Renal cortical epithelial cell (primary cell): Measurements from ENCODE around the gene DNAH8. TPM values are rescaled to one million over a fixed set of nuclear protein-coding genes. Genes with fewer than 3 reads are reported as not detected.
A peak's percentile ranks its signal among the peaks of the same experiment; 100 is the strongest.

Experiments
- DNase-seq: peaks from one replicate; pipeline ENCODE4 v3.0.0-alpha.2; 2011; ENCODE audit warnings: low read depth
- total RNA-seq: library from RNA; depleted of rRNA; stranded (reverse); fragments of >200 nt; gene quantifications from 2 replicates; pipeline ENCODE4 v1.2.3, GENCODE V29; 2014

Gene DNAH8
- total RNA-seq, 1 donor from 2014 or later: under 0.01 TPM

DNA sequence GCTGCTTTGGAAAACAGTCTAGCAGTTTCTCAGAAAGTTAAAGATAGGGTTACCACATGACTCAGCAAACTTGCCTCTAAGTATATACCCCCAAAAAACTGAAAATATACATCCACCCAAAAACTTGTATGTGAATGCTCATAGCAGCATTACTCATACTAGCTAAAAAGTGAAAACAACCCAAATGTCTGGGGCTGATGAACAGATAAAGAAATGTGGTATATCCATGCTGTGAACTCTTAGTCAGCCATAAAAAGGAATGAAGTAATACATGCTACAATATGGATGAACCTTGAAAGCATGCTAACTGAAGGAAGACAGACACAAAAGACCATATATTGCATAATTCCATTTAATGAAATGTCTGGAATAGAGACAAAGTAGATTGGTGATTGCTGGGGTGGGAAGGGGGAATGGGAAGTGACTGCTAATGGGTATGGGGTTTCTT lies 253.6 kb downstream of the DNAH8 start:
- DNase-seq: no peak

DNA sequence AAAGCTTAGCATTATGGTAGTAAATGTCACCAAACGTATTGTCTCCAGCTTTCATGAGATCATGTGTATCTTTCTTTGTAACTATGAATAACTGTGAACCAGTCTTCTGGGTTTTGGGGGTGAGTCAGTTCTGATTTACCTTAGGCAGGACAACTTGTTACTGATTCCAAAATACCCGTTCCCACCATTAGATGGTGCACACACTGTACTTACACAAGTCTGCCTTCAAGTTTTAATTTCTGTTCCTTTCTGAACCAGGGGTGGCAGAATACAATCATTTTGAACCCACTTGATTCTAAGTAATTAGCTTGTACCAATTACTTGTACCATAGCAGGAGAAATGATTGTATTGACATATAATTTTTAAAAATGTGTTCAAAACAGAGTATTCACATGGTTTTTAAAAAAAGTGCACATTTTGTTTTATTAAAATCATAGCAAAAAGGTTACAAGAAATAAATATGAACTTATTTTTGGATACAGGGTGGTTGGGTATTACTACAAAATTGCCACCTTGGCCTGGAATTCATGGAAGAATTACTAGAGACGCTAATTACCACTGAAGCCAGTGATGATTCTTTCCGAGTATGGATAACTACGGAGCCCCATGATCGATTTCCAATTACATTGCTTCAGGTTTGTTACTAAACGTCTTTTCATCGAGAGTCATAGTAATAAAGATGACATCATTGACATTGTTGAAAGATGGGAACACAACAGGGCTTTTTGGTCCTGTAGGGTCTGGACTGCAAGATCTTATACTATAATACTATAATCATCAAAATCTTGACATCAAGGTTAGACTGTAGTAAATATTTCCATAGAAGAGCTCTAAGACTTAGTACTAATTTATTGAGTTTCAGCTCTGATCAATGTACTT lies 258.3 kb downstream of the DNAH8 start:
- peak; percentile 87 for DNase-seq

DNA sequence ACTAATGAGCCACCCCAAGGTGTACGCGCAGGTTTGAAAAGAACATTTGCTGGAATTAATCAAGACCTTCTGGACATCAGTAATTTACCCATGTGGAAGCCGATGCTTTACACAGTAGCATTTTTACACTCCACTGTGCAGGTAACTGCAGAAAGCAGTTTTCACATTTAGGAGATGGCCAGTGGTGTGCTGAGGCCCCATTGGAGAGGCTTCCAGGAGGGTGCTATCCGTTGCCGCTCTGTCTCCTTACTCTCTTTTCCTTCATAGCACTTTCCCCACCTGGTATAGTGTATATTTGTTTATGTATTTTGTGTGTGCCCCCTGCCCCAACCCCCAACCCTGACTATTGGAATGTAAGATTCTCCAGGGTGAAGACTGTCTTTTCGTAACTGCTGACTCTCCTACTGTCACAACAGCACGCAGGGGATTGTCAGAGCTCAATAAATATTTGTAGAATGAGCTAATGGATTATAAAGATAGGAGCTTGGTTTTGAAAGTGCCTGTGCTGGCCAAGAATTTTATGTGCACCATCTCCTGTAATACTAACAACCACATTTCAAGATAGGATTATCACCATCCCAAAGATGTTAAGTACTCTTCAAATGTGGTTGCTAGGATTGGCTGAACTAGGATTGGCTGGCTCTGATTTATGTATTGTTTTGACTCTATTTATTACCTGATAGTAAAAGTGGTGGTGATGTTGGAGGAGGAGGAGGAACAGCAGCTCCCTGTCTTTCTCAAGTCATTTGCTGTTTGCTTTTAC lies 259.5 kb downstream of the DNAH8 start:
- no peak for DNase-seq

DNA sequence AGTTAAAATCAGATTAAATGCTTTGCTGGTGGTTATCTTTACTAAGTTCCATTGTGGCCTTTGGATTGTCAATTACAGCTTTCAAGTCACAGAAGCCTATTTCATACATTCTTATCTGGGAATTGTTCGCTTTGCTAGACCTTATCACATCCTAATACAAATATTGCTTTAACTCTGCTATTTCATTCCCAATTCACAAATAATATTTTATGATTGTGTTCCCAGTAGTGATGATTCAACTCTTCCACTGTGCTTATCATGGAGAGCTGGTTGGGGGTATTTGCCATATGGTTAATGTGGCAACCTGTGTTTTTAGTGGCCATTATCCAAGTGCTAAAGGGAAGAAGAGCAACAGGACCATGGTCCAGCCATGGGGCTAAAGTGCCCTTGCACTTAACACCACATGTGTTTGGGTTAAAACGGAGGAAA lies 260.5 kb downstream of the DNAH8 start:
- no peak for DNase-seq

DNA sequence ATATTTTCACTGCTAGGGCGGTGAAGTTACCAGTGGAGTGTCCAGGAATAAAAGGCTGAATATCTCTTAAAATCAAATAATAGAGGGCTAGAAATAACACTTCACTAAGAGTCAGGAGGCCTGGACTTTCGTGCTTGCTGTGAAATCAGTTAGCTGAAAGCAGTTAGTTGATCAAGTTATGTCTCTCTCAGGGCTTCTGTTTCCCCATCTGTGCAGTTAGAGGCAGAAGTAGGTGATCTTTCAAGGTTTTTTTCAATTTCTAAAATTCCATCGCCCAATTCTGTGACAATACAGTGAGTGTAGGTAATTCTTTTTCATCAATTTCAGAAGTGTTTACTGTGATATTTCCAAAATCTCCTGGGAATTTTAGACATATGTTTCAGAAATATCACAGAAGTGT lies 260.9 kb downstream of the DNAH8 start:
- DNase-seq: no peak

DNA sequence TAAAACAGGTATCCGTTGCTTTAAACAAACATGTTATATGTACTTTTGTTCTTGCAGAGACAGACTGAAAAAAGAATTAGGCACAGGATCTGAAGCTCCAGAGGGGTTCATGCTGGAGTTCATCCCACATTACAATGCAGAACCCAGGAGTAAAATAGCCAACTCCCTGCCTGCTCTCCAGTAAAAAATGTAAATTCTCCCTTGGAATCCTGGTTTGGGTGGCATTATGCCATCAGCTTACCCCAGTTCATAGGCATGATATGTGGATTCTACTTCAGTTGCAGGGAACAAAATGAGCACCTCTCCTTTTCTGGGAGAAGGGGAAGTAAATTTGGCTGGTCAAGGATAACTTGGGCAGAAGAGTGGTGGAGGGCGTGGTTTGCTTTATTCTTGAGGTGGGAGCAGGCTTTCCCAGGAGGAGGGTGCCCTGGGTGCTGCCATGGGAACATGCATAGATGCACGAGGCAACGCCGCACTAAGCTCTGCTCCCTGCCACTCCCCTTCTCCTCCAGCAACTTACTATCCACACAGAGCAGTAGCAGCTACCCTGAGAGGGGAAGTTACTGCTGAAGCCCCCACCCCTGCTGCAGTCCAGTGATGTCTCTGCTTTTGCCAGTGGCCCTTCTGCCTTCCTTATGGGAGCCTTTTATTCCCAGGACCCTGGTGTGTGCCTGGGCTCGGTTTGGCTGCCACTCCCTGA lies 261.8 kb downstream of the DNAH8 start:
- DNase-seq: no peak

DNA sequence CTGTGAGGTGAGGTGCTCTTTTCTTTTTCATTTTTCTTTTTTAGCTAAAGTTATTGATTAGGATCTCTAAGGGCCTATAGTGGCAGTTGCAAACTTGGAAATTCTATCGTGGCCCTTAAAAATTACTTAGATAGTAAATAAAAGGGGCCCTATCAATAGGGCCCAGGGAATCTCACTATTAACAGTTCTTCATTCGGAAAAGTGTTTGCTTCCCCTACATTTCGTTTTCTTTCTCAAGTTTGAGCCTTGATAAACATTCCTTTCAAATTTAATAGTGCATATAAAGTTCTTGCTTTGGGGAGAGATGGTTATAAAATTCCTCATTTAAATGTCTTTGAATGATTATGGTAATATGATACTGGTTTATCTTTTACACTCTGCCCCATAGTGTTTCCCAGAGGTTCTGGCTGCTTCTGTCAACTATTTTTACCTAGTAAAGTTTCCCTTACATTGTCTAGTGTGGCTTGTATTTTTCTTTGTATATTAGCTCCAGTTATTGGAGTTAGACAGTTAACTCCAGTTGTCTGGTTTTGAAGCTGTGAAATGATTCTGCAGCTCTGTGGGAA lies 263.1 kb downstream of the DNAH8 start:
- DNase-seq: no peak

DNA sequence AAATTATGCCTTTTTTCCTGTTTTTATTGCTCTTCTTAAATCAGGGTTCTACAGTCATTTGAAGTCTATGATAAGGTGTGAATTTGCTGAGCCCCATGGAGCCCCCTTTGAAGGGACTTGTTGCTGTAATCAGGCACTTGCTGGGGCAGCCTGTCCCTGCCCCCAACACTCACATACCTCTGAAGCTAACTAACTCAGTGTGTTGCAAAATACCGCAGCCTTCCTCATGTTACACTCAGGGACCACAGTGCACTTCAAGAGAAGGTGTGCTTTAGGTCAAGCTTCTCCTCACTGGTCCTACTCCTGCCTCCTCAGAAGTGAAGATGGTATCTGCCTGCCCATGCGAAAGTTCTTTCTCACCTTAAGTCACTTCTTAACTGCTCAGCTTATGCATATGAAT lies 267.4 kb downstream of the DNAH8 start:
- peak; percentile 4 for DNase-seq

DNA sequence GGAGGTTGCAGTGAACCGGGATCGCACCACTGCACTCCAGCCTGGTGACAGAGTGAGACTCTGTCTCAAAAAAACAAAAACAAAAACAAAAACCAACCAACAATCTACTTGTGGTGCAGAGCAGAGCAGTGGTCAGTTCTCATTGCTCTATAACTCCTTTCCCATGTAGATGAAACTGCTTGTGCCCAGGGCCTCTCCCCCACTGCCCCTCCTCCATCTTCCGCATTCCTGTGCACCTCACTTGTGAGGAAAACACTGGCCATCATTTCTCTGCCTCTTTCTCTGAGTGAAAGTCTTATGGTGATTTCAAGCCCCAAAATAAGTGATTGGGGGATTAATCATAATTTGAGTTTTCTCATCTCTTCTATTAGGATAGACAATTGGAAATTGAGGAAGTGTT lies 269.6 kb downstream of the DNAH8 start:
- no peak for DNase-seq

DNA sequence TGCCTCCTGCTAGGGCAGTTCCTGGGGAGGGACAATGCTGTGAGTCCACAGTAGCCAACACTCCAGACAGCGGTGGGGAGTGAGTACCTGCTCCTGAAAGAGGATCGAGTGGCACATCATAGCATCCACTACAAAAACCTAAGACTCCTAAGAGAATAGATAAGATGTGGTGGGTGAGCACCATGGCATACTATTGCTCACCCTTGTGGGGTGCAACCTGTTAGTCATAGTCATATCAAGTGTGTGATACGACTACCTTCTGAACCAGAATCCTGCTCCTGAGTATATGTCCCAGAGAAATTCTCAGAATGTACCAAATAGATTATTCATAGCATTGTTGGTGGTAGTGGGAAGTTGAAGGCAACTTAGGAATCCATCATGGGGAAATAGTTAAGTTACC lies 270.7 kb downstream of the DNAH8 start:
- no peak for DNase-seq

DNA sequence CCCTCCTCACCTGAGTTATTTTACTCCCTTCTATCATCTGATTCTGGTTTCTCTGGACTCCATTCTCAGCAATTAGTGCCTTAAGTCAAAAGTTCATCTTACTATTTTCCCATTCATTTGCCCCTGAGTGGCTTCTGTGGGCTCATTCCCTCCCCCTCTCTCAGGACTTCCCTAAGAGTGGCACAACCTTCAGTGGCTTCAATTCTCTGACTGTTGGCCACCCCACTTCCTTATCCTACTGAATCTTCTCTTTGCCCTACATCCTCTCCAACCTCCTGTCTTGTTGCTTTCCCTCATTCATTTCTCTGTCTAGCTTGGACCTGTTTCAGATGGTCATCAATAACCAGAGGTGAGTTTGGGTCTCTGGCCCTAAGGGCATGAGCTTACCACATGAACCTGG lies 272.4 kb downstream of the DNAH8 start:
- DNase-seq: no peak

DNA sequence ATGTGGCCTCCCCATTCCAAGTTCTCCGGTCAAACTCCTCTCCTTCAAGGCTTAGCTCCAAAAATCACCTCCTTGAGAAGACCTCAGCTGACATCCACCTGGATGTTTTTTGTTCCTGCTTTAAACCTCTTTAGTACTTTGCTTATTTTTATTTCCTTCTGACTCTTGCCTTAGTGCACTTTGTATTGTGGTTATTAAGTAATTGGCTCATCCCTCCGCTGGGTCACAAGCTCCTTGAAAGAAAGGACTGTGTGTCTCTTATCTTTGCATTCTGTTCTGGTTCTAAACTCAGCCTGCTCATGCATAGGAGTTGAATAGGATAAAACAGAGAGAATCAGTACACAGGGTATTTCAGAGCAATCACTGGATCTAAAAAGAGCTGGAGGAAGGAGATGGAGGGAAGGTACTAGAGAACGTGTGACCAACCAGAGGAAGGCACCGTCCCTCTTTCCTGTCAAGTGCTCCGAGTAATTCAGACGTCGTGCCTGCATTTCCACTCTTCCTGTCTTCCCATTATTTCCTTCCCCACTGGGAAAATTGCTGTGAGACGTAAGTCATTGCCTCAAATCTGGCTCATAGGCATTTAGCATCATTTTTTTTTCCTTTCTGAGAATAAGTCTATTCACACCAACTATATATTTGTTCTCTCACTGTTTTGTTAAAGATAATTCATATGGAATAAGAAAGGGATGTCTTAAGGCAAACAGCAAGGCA lies 273.8 kb downstream of the DNAH8 start:
- no peak for DNase-seq

DNA sequence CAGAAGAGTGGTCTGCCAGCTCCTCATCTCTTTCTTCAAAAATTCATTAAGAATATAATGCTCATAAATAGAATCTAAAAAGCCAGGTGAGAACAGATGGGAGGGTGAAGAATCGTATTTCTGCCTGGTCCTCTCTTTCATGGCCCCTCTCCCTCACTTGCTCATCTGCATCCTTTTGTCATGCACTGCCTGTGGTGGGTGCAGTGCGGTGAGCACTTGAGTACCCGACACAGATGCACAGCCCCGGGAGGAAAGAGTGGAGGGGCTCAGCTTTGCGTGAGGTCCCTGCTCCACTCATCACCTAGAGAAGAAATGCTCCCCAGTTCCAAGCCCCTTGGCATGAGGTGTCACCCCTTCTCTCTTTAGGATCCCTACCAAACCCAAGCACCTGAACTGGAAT lies 275.4 kb downstream of the DNAH8 start:
- no peak for DNase-seq

DNA sequence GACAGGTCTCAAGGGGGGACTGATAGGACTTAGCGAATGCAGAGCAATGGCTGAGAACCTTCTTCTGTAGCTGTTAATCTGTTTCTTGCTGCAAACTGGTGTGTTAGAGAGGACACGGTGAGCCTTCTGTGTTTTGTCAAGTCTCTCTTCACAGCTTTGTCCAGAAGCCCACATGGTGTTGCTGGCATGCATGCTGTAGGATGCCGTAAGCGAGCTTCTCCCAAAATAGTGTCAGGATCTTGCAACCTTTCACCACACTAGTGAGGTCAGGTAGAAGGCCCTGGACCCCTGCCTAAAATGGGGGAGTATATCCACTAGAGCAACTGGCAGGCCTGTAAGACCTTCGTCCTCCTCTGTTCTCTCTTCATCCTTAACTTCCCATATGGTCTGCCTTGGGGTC lies 281.6 kb downstream of the DNAH8 start:
- DNase-seq: no peak

DNA sequence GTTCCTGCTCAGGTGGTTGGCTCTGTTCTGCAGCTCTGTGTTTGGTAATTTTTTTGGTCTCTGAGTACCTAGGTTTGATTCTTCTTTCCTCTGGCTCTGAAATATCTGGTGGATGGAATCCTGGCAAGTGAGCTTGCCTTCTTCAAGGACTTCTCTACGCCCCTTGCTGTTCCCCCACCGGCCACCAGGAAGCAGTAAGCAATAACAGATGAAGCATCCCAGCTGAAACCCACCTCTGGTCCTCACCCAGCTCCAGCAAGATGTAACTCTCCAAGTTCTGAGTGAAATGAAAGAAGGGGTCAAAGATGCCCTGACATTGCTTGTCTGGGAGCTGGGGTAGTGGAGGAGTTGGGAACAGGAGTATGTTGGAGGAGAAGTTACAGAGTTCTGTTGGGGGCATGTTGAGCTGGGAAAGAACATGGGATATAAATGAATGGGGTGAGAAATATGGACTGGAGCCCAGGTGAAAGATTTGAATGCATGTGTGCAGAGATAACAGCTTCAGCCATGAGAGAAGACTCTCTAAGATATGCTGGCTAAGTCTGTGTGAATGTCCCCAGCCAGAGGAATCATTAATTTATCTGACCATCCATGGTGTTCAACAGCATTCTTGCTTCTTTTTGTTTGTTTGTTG lies 282.1 kb downstream of the DNAH8 start:
- no peak for DNase-seq

DNA sequence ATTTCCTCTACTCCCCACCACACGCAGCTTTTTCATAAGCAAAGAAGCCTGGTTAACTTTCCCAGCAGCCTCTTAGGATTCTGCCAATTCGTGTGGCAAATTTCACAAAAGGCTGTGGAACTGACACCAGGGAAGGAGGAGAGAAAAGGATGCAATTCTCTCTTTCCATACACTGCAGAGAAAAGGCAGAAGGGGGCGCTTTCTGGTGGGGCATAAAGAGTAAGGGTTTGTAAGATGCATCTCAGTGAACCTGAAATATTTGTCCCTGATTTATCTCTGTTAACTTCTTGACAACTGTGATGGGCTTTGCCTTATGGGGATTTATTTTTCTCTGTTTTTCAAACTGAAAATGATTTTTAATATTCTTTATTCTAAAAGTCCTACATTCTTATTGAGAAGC lies 288.0 kb downstream of the DNAH8 start:
- peak; percentile 1 for DNase-seq

DNA sequence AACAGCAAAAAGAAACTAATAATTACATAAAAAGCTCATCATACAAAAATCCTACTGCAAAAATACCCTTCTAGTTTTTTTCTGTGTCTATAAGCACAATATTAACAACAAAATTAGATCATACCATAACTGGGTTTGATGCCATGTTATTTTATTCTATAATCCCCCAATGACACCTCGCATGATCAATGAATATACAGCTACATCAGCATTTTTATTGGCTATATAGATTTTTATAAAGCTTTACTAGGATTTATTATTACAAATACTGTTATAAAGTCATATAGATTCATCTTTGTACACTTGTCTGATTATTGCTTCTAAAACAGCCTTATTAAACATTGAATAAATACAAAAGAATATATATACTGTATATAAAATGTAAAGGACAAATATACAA lies 288.4 kb downstream of the DNAH8 start:
- no peak for DNase-seq

DNA sequence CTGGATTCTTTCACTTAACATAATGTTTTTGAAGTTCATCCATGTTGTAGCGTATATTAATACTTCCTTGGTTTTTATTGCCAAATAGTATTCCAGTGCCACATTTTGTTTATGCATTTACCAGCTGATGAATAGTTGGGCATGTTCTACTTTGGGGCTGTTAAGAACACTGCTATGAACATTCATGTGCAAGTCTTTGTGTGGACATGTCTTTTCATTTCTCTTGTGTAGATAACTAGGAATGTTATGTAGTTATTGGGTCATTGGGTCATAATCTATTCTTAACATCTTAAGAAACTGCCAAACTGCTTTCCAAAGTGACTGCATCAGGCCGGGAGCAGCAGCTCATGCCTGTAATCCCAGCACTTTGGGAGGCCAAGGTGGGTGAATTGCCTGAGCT lies 289.7 kb downstream of the DNAH8 start:
- no peak for DNase-seq

DNA sequence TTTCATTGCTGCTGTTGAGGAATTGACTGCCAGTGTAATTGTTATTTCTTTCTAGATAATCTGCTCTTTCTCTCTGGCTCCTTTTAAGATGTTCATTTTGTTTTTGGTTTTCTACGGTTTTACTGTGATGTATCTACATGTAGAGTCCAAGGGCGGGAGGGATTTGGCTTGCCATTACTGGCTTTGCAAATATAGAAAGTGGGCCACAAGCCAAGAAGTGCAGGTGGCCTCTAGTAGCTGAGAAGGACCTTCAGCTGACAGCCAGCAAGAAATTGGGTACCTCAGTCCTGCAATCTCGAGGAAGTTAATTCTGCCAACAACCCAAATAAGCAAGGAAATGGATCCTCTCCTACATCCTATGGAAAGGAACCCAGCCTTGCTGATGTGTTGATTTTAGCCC lies 290.7 kb downstream of the DNAH8 start:
- no peak for DNase-seq

DNA sequence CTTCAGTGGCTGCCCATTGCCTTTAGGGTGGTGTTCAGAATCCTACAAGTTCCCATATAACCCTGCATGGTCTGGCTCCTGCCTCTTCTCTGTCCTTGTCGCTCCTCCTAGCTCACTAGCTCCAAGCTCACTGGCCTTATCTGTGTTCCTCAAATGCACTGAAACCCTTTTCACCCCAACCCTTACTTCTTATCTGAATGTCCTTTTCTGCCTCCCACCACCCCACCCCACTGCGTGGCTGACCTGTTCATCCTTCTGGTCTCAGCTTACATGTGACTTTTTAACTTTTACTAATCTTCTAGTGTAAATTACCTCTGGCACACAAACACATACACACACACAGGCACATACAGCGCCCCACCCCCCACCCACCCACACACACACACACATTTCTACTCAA lies 292.5 kb downstream of the DNAH8 start:
- DNase-seq: no peak

DNA sequence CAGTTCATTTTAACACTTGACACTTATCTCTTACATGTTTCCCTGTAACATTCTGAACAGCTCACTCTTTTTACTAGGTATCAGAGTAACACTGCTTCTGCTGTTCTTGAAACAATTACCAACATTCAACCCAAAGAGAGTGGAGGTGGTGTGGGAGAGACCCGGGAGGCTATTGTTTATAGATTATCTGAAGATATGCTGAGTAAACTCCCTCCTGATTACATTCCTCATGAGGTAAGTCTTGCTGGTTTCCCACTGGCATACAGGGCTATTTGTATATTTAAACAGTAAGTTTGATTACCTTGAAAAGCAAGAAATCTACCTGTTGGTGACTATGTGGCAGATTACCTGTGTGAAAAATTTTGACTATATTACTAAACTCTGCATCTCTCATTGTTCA lies 293.6 kb downstream of the DNAH8 start:
- DNase-seq: no peak
